GM19455 (cell line): Measurements from ENCODE around the gene STAT5B.
"Not testable (repeated sequence)": the region's sequence is repeated elsewhere in the genome, so short reads cannot be mapped to it uniquely, and the experiment has no call there.

Source experiments
- ATAC-seq: cut with Tn5 transposase; IDR thresholded peaks from one replicate; pipeline ENCODE4 v1.9.1; 2021; ENCODE audit not compliant: unreplicated experiment

Gene STAT5B

GRCh38 chr17:42200706-42201457, 75.3 kb downstream of the STAT5B start:
- no peak for ATAC-seq

GRCh38 chr17:42199416-42200011, 76.7 kb downstream of the STAT5B start:
- no peak for ATAC-seq

GRCh38 chr17:42198897-42199296, 77.3 kb downstream of the STAT5B start:
- ATAC-seq = no peak

- no peak for ATAC-seq
These were observed 78.5 kb downstream of the STAT5B start for GRCh38 chr17:42197564-42198156.

- ATAC-seq = peak; percentile 82
These were observed 82.0 kb downstream of the STAT5B start, which contains the start of gene GHDC for GRCh38 chr17:42193969-42194899. TSS of gene GHDC (minus strand) at chr17:42194494. CDS start at chr17:42193581, 913 bp downstream.

GRCh38 chr17:42193216-42193968, 82.8 kb downstream of the STAT5B start:
- no peak for ATAC-seq

GRCh38 chr17:42192189-42193126, 83.7 kb downstream of the STAT5B start:
- no peak for ATAC-seq

GRCh38 chr17:42191275-42191608, 84.9 kb downstream of the STAT5B start:
- no peak for ATAC-seq

- no peak for ATAC-seq
These were observed 85.5 kb downstream of the STAT5B start for GRCh38 chr17:42190491-42191274.

- no peak for ATAC-seq
These were observed 86.6 kb downstream of the STAT5B start for GRCh38 chr17:42189651-42189965.

- ATAC-seq = no peak
These were observed 87.2 kb downstream of the STAT5B start for GRCh38 chr17:42188749-42189650.

GRCh38 chr17:42187833-42188232, 88.4 kb downstream of the STAT5B start:
- no peak for ATAC-seq

- not testable (repeated sequence) for ATAC-seq
These were observed 90.0 kb downstream of the STAT5B start for GRCh38 chr17:42186191-42186590.

GRCh38 chr17:42185621-42185930, 90.6 kb downstream of the STAT5B start:
- ATAC-seq = no peak

GRCh38 chr17:42184713-42185620, 91.2 kb downstream of the STAT5B start, which contains the start of gene HCRT:
TSS of gene HCRT (minus strand) at chr17:42185452. CDS start at chr17:42185365, 87 bp downstream.
- no peak for ATAC-seq

GRCh38 chr17:42183741-42184711, 92.2 kb downstream of the STAT5B start:
- peak; percentile 55 for ATAC-seq
